Subcutaneous adipose tissue (tissue), 4 donors: ENCODE measurements around the gene MYO1A. TPM values are rescaled to one million over a fixed set of nuclear protein-coding genes. Genes with fewer than 3 reads are reported as not detected.

ENCODE experiments used
- CTCF ChIP-seq: fragments of 450-650 bp; IDR thresholded peaks from one replicate; pipeline ENCODE4 v1.5.1; 2016; ENCODE audit warnings: low read depth, mild to moderate bottlenecking, control low read depth, antibody characterized with exemption, moderate library complexity
- total RNA-seq, 4 donors: library from RNA; depleted of rRNA; stranded (reverse); fragments of >200 nt; gene quantifications; one replicate each; pipeline ENCODE4 v1.1.0, GENCODE V29; 2016

The MYO1A gene
- total RNA-seq, 4 donors from 2014 or later, result 0.33 to 1.1 (median 0.51) TPM; not detected in 1

GRCh38 chr12:57090490-57090889, 40.6 kb upstream of the MYO1A start:
- no peak for TF ChIP-seq CTCF

DNA sequence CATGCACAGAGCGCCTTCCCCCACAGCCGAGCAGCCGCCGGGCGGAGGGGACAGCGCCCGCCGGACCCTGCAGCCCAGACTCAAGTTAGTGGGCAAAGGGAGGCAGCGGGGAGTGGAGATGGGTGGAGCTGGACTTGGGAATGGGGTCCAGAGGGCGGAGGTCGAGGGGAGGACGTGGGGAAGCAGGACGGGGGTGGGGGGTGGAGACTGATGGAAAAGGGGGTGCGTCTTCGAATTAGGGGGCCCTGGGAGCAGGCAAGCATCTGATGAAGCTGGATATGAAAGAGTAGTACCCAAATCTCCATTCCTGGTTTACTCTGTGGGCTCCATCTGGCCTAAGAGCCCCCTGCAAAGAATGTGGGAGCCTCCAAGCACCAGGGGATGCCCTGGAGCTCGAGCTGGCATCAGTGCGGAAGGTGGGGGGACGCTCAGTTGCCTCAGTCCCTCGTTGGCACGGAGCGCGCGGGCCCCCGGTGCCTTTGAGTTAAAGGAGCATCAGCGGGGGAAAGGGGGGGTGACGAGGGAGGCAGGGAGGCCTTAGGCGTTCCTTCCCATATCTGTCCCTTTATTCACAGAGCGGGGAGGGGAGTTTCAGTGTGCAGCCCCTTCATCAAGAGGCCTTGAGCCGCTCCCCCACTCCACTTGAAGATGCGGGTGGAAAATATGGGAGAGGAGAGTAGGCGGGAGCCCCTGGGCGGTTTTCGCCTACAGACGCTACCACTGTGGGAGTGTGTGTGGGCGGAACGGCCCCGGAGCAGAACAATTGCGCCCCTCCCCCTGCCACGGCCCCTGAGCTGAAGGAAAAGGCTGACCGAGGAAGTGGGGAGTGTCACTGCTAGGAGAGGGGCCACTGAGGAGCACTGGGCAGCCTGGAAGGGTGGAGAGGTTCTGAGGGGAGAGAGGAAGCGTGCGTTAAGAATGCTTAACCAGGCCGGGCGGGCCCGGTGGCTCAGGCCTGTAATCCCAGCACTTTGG, 39.6 kb upstream of the MYO1A start:
- no peak for TF ChIP-seq CTCF

- TF ChIP-seq CTCF, result no peak
These were observed 38.7 kb upstream of the MYO1A start, which contains the start of gene NAB2 for GRCh38 chr12:57088354-57089270. Gene NAB2 (plus strand): TSS chr12:57089114. CDS start chr12:57089272, 158 bp downstream.

GRCh38 chr12:57087691-57088353, 37.9 kb upstream of the MYO1A start:
- TF ChIP-seq CTCF, result no peak

GRCh38 chr12:57087010-57087690, 37.2 kb upstream of the MYO1A start:
- no peak for TF ChIP-seq CTCF

DNA sequence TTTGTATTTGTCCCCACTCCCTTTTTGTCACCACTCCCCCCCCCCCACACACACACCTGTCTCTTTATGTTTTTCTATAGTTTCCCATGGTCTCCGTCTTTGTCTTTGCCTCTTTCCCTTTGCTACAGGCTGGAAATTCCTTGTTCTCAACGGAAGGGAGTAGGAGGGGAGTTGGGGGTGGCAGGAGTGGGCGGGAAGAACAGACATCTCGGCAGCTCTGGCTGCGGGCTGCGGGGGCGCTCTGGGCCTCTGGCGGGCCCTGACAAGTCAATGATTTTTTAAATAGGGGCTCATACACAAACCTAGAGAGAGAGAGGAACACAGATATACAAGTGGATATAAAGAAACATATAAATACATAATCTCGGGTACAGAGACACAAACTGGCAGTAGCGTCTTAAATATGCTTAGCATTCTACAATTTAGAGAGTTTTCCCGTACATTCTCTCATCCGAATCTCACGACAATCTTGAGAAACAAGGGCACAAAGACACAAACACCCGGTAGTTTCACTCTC, 36.6 kb upstream of the MYO1A start:
- TF ChIP-seq CTCF, result no peak
